Tibial nerve (tissue), 4 donors: ENCODE data around the gene BUD13. TPM values are rescaled to one million over a fixed set of nuclear protein-coding genes. Genes with fewer than 3 reads are reported as not detected.

Experiments used
- DNase-seq, 2 donors: peaks; one replicate each; pipeline ENCODE4 v3.0.0-alpha.2; 2019; ENCODE audit warnings: low spot score in 2 of 2
- H3K27ac ChIP-seq, 4 donors: fragments of 200-600 bp; sonication (generic) in 3 of 4; one replicate each; pipeline ENCODE4 v1.5.1; 2017 to 2019; ENCODE audit warnings: mild to moderate bottlenecking in 1 of 4
- H3K27me3 ChIP-seq, 2 donors: fragments of 200-600 bp; sonication (generic) in 1 of 2; one replicate each; pipeline versions ENCODE4 v1.5.1 to v1.6.0; 2017 to 2019
- H3K36me3 ChIP-seq, 3 donors: fragments of 200-600 bp; sonication (generic); one replicate each; pipeline ENCODE4 v1.5.1; 2018 to 2019
- H3K4me1 ChIP-seq, 4 donors: fragments of 200-600 bp; sonication (generic) in 3 of 4; one replicate each; pipeline ENCODE4 v1.5.1; 2017 to 2019
- H3K4me3 ChIP-seq, 4 donors: fragments of 200-600 bp; sonication (generic) in 3 of 4; one replicate each; pipeline ENCODE4 v1.5.1; 2017 to 2019; ENCODE audit warnings: mild to moderate bottlenecking in 1 of 4, moderate library complexity in 1 of 4
- H3K9me3 ChIP-seq, 4 donors: fragments of 200-600 bp; sonication (generic) in 3 of 4; one replicate each; pipeline ENCODE4 v1.5.1; 2017 to 2019
- CTCF ChIP-seq, 5 experiments: fragments of 200-600 bp in 3 of 5; fragments of 450-650 bp in 2 of 5; sonication (generic) in 3 of 5; IDR thresholded peaks; one replicate each; pipeline ENCODE4 v1.5.1; 2016 to 2019; ENCODE audit warnings: antibody characterized with exemption in 5 of 5, mild to moderate bottlenecking in 3 of 5, moderate library complexity in 2 of 5
- EP300 ChIP-seq, 2 donors: sonication (generic); formaldehyde crosslinking; IDR thresholded peaks; one replicate each; pipeline ENCODE4 v1.6.1; 2017; ENCODE audit warnings: antibody characterized with exemption in 2 of 2, mild to moderate bottlenecking in 1 of 2
- POLR2A ChIP-seq, 2 donors: fragments of 450-650 bp; IDR thresholded peaks; one replicate each; pipeline ENCODE4 v1.6.1; 2017; ENCODE audit warnings: antibody characterized with exemption in 2 of 2, mild to moderate bottlenecking in 2 of 2, moderate library complexity in 2 of 2
- WGBS, 2 donors: methylation state at CpG; one replicate each; pipeline ENCODE4 v1.1.5; 2018; 5-methylcytosine and 5-hydroxymethylcytosine counted together
- total RNA-seq, 4 donors: library from RNA; depleted of rRNA; stranded (reverse); fragments of >200 nt; gene quantifications; one replicate each; pipeline ENCODE4 v1.1.0, GENCODE V29; 2016

BUD13 gene
- total RNA-seq, 4 donors from 2014 or later, result 13.1 to 28.2 (median 20.3) TPM

- no peak for DNase-seq
- H3K9me3 ChIP-seq, result no peaks in the 10 kb centered on the region
- no peaks in the 10 kb centered on the region for H3K4me1 ChIP-seq
- 23 to 33% methylated on average over 19 to 20 of the region's 37 CpGs for whole genome bisulfite sequencing, 2 donors
- TF ChIP-seq CTCF (IDR thresholded peaks at IDR 0.05) (no peak), EP300 (IDR thresholded peaks at IDR 0.05) (no peak), POLR2A (IDR thresholded peaks at IDR 0.05) (no peak)
- H3K4me3 ChIP-seq, result no peak overlapping the region
- peaks cover 0 to 33% of the 10 kb centered on the region in 2 donors for H3K27me3 ChIP-seq
- no peaks in the 10 kb centered on the region for H3K36me3 ChIP-seq
- H3K27ac ChIP-seq, result no peak overlapping the region
These were observed 65.6 kb downstream of the BUD13 start for GRCh38 chr11:116707161-116707629.

DNA sequence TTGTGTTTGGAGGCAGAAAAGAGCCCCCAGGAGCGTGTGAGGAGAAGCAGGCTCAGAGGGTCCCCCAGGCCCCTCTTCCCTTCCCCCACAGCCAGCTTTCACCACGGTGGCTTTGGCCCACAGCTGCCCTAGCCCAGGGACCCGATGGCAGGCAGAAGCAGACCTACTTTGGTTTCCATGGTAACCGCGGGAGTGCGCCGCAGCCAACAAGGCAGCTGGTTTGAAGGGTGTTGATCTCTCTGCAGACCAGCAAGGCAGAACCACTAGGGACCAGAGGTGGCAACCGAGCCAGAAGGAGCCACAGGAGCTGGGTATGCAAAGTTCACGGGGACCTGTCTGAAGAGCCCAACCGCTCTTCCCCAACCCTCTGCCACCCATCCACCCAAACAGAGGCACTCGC lies 69.4 kb downstream of the BUD13 start:
- WGBS, 2 donors, result 31 to 59% methylated on average over 6 to 11 of the region's 11 CpGs
- Histone ChIP-seq H3K36me3 (no peaks in the 10 kb centered on the region), H3K4me3 (no peak overlapping the region), H3K27ac (no peak overlapping the region), H3K9me3 (no peaks in the 10 kb centered on the region), H3K27me3 (peaks cover 0 to 17% of the 10 kb centered on the region in 2 donors), H3K4me1 (no peaks in the 10 kb centered on the region)
- no peak for DNase-seq
- TF ChIP-seq EP300 (IDR thresholded peaks at IDR 0.05) (no peak), POLR2A (IDR thresholded peaks at IDR 0.05) (no peak), CTCF (IDR thresholded peaks at IDR 0.05) (no peak)

DNA sequence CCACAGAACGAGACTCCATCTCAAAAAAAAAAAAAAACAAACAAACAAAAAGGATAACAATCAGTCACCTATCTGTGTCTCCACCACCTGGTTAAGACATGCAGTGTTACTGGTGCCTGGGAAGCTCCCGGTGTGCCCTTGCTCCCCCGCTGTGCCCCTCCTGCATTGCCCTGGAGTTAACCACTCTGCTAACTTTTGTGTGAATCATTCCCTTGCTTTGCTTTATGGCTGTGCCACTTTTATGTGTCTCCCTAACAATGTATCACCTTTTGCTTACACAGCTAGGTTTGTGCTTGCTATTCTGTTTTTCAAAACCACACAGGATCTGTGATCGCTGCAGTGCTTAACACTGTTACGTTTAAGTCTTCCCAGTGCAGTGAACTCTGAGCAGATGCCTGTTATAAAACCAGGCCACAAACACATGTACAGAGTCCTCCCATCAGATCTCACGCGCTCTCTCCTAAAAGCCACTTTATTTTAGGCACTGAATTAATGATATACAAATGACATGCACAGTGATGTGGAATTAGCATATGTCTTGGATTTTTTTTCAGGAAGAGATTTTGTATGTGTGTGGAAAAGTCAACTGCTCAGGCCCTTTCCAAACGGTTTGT lies 69.9 kb downstream of the BUD13 start:
- Histone ChIP-seq H3K4me3 (no peak overlapping the region), H3K36me3 (no peaks in the 10 kb centered on the region), H3K9me3 (no peaks in the 10 kb centered on the region), H3K4me1 (no peaks in the 10 kb centered on the region), H3K27me3 (peaks cover 0 to 12% of the 10 kb centered on the region in 2 donors), H3K27ac (no peak overlapping the region)
- TF ChIP-seq CTCF (IDR thresholded peaks at IDR 0.05), result no peak
- TF ChIP-seq EP300 (IDR thresholded peaks at IDR 0.05), result no peak
- TF ChIP-seq POLR2A (IDR thresholded peaks at IDR 0.05), result no peak
- WGBS, 2 donors, result 62 to 79% methylated on average over 8 of the region's 8 CpGs
- no peak for DNase-seq

DNA sequence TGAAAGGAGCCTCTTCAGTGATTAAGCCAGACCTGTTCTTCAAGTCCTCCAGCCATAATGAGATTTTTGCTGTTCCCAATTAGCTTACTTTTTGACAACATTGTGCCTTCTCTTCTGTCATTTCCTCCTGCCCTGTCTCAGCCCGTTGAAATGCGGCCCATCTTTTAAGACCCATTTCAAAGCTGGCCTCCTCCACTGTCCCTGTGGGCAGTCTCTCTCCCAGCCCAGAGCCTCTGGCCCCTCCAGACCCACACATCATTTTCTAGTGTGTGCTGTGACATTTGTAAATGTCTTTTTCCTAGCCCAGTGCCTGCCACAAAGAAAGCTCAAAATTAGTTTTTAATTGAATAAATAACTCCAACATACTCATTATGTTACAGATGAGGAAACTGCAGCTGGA lies 70.9 kb downstream of the BUD13 start:
- H3K9me3 ChIP-seq, result no peaks in the 10 kb centered on the region
- peaks cover 0 to 5% of the 10 kb centered on the region in 2 donors for H3K27me3 ChIP-seq
- no peak overlapping the region for H3K27ac ChIP-seq
- WGBS, 2 donors, result 71 to 73% methylated on average over 2 of the region's 2 CpGs
- no peak overlapping the region for H3K4me3 ChIP-seq
- TF ChIP-seq EP300 (IDR thresholded peaks at IDR 0.05), result no peak
- no peak for TF ChIP-seq POLR2A (IDR thresholded peaks at IDR 0.05)
- TF ChIP-seq CTCF (IDR thresholded peaks at IDR 0.05), result no peak
- H3K4me1 ChIP-seq, result no peaks in the 10 kb centered on the region
- no peaks in the 10 kb centered on the region for H3K36me3 ChIP-seq
- DNase-seq, result no peak

GRCh38 chr11:116701297-116701801 lies 71.4 kb downstream of the BUD13 start:
- no peak overlapping the region for H3K4me3 ChIP-seq
- no peaks in the 10 kb centered on the region for H3K4me1 ChIP-seq
- DNase-seq, result no peak
- H3K27me3 ChIP-seq, result peaks cover 0 to 9% of the 10 kb centered on the region in 2 donors
- no peaks in the 10 kb centered on the region for H3K9me3 ChIP-seq
- no peak overlapping the region for H3K27ac ChIP-seq
- TF ChIP-seq EP300 (IDR thresholded peaks at IDR 0.05), result no peak
- no peak for TF ChIP-seq CTCF (IDR thresholded peaks at IDR 0.05)
- TF ChIP-seq POLR2A (IDR thresholded peaks at IDR 0.05), result no peak
- H3K36me3 ChIP-seq, result no peaks in the 10 kb centered on the region
- WGBS, 2 donors, result 86 to 92% methylated on average over 6 to 7 of the region's 7 CpGs
